ENCODE data around the gene TCEAL7. TPM values are rescaled to one million over a fixed set of nuclear protein-coding genes. Genes with fewer than 3 reads are reported as not detected.

The TCEAL7 gene
- total and polyA plus RNA-seq, 4 donors: 45.2 to 155 (median 130) TPM

- no peak overlapping the region for H3K4me3 ChIP-seq (ENCODE audit: low read depth, low read length)
- DNase-seq (ENCODE audit: low read depth in 4 of 6, low spot score in 6 of 6): no peak
- no peaks in the 10 kb centered on the region for H3K9me3 ChIP-seq (ENCODE audit: control insufficient read depth, insufficient read depth, low read length)
- no CpG with 5 or more reads among the region's 2 CpGs for WGBS (ENCODE audit: insufficient coverage)
- no peak overlapping the region for H3K27ac ChIP-seq (ENCODE audit: low read depth, low read length)
- no peaks in the 10 kb centered on the region for H3K36me3 ChIP-seq (ENCODE audit: control insufficient read depth, insufficient read depth, low read length)
- peaks cover 4% of the 10 kb centered on the region for H3K4me1 ChIP-seq (ENCODE audit: control insufficient read depth, insufficient read depth, low read length)
- peaks cover 3% of the 10 kb centered on the region for H3K27me3 ChIP-seq (ENCODE audit: control insufficient read depth, insufficient read depth, low read length)
Observed at GRCh38 chrX:103378990-103379389, 49.0 kb downstream of the TCEAL7 start.

Small RNAs within 50 kb of the gene (small RNA-seq; reads per million reads assigned to genes)
- gene Z92846.1 (ENCODE audit: low replicate concordance): not detected

Other genes starting within 250 kb of the TCEAL7 start
- not detected for gene NXF3, start 237.1 kb upstream of the TCEAL7 start, total RNA-seq
- under 1 TPM in 1 of 2 donors, not detected in 1; 0.12 TPM for gene NXF3, start 237.1 kb upstream of the TCEAL7 start, polyA plus RNA-seq (ENCODE audit: insufficient read length in 2 of 2)
- gene BEX4, start 115.1 kb upstream of the TCEAL7 start, total RNA-seq: 100 to 1,000 TPM in 1 of 2 donors, 10 to 100 TPM in 1; 92.5 to 106 TPM
- 100 to 1,000 TPM; 251 to 293 TPM for gene BEX4, start 115.1 kb upstream of the TCEAL7 start, polyA plus RNA-seq (ENCODE audit: insufficient read length in 2 of 2)
- 100 to 1,000 TPM; 119 to 120 TPM for gene TCEAL8, start 75.1 kb upstream of the TCEAL7 start, total RNA-seq
- gene TCEAL8, start 75.1 kb upstream of the TCEAL7 start, polyA plus RNA-seq (ENCODE audit: insufficient read length in 2 of 2): 100 to 1,000 TPM in 1 of 2 donors, 10 to 100 TPM in 1; 80.8 to 100 TPM
- 10 to 100 TPM in 1 of 2 donors, 1 to 10 TPM in 1; 7.9 to 11.9 TPM for gene TCEAL5, start 53.5 kb upstream of the TCEAL7 start, total RNA-seq
- 10 to 100 TPM; 59.0 to 65.0 TPM for gene TCEAL5, start 53.5 kb upstream of the TCEAL7 start, polyA plus RNA-seq (ENCODE audit: insufficient read length in 2 of 2)
- 10 to 100 TPM; 61.2 to 82.5 TPM for gene BEX2, start 19.2 kb upstream of the TCEAL7 start, total RNA-seq
- gene BEX2, start 19.2 kb upstream of the TCEAL7 start, polyA plus RNA-seq (ENCODE audit: insufficient read length in 2 of 2): 100 to 1,000 TPM; 198 to 223 TPM
- 100 to 1,000 TPM in 1 of 2 donors, 10 to 100 TPM in 1; 63.8 to 111 TPM for gene TCEAL9, start 26.3 kb downstream of the TCEAL7 start, total RNA-seq
- 100 to 1,000 TPM in 1 of 2 donors, 10 to 100 TPM in 1; 97.2 to 108 TPM for gene TCEAL9, start 26.3 kb downstream of the TCEAL7 start, polyA plus RNA-seq (ENCODE audit: insufficient read length in 2 of 2)
- gene BEX3, start 46.3 kb downstream of the TCEAL7 start, total RNA-seq: 100 to 1,000 TPM; 276 to 518 TPM
- gene BEX3, start 46.3 kb downstream of the TCEAL7 start, polyA plus RNA-seq (ENCODE audit: insufficient read length in 2 of 2): 100 to 1,000 TPM; 795 to 830 TPM
- gene RAB40A, start 189.2 kb downstream of the TCEAL7 start, total RNA-seq: 1 to 10 TPM in 1 of 2 donors, under 1 TPM in 1; 0.88 to 1.2 TPM
- gene RAB40A, start 189.2 kb downstream of the TCEAL7 start, polyA plus RNA-seq (ENCODE audit: insufficient read length in 2 of 2): 1 to 10 TPM; 2.9 to 3.0 TPM